ENCODE results near the gene TMED7.

The TMED7 gene

DNA sequence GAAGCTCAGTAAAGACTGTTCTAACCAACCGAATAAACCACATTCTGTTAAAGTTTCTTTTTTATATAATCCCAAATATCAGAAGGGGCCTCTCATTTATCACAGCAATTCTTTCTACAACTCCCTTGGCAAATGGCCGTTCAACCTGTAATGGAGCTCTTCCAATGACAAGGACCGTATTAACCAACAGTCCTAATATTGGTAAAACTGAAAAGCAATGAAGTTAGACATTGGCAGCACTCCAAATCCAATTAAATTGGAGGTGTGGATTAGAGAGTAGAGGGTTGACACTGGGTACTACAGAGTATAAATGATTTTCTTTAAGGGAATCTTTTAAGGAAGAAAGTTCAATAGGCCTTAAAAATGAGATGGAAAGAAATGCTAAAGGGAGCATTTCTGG is 842 bp downstream of the TMED7 start:
- no peaks in the 10 kb centered on the region for H3K9me3 ChIP-seq (ENCODE audit: control insufficient read depth, insufficient read depth, low read length)
- H3K4me3 ChIP-seq (ENCODE audit: low read depth, low read length): peak overlapping the region; percentile 89
- H3K9ac ChIP-seq (ENCODE audit: low read depth, low read length): peak overlapping the region; percentile 95
- H3K36me3 ChIP-seq (ENCODE audit: control insufficient read depth, insufficient read depth, low read length): no peaks in the 10 kb centered on the region
- H3K4me1 ChIP-seq (ENCODE audit: control insufficient read depth, insufficient read depth, low read length): peaks cover 14% of the 10 kb centered on the region
- H3K27me3 ChIP-seq (ENCODE audit: control insufficient read depth, insufficient read depth, low read length): no peaks in the 10 kb centered on the region

DNA sequence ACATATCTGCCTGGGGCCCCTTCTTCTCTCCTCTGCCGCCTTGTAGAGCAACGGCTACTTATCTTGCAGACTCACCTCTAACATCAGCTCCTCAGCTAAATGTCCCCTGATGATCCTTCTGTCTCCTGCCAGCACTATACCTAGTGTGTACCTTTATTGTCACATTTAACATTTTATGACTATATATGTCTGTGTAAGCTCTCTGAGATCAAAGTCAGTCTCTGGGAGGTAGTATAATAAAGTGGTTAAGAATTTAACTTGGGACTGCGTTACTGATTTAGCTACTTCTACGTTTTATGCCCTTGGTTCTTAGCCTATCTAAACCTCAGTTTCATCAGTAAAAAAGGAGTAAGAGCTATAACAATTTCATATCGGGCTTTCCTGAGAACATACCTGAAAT is 2.2 kb downstream of the TMED7 start:
- Histone ChIP-seq H3K27me3 (ENCODE audit: control insufficient read depth, insufficient read depth, low read length) (no peaks in the 10 kb centered on the region), H3K36me3 (ENCODE audit: control insufficient read depth, insufficient read depth, low read length) (no peaks in the 10 kb centered on the region), H3K9ac (ENCODE audit: low read depth, low read length) (no peak overlapping the region), H3K9me3 (ENCODE audit: control insufficient read depth, insufficient read depth, low read length) (no peaks in the 10 kb centered on the region), H3K4me1 (ENCODE audit: control insufficient read depth, insufficient read depth, low read length) (peaks cover 14% of the 10 kb centered on the region), H3K4me3 (ENCODE audit: low read depth, low read length) (peak overlapping the region; percentile 19)

GRCh38 chr5:115621365-115621900 is 4.4 kb downstream of the TMED7 start:
- Histone ChIP-seq H3K4me1 (ENCODE audit: control insufficient read depth, insufficient read depth, low read length) (peaks cover 14% of the 10 kb centered on the region), H3K4me3 (ENCODE audit: low read depth, low read length) (no peak overlapping the region), H3K9me3 (ENCODE audit: control insufficient read depth, insufficient read depth, low read length) (no peaks in the 10 kb centered on the region), H3K27me3 (ENCODE audit: control insufficient read depth, insufficient read depth, low read length) (no peaks in the 10 kb centered on the region), H3K9ac (ENCODE audit: low read depth, low read length) (no peak overlapping the region), H3K36me3 (ENCODE audit: control insufficient read depth, insufficient read depth, low read length) (no peaks in the 10 kb centered on the region)

DNA sequence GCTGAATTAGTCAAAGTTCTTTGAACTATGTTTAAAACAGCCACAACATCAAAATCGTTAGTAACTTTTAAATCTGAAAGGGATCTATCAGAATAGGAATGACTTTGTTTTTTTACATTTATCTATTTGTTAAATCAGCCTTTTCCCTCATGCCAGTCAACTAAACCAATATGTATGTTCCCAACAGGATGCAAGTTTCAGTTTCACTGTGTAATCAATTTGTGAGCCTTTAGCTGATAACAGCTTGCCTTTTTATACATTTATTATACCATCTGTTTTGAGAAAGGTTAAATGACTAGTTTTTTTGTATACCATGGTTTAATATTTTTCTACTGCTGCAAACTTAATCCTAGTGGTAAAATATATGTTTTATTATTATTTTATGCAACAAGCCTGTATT is 8.9 kb downstream of the TMED7 start:
- no peak overlapping the region for H3K9ac ChIP-seq (ENCODE audit: low read depth, low read length)
- no peaks in the 10 kb centered on the region for H3K4me1 ChIP-seq (ENCODE audit: control insufficient read depth, insufficient read depth, low read length)
- H3K9me3 ChIP-seq (ENCODE audit: control insufficient read depth, insufficient read depth, low read length): no peaks in the 10 kb centered on the region
- no peaks in the 10 kb centered on the region for H3K27me3 ChIP-seq (ENCODE audit: control insufficient read depth, insufficient read depth, low read length)
- no peak overlapping the region for H3K4me3 ChIP-seq (ENCODE audit: low read depth, low read length)
- no peaks in the 10 kb centered on the region for H3K36me3 ChIP-seq (ENCODE audit: control insufficient read depth, insufficient read depth, low read length)

DNA sequence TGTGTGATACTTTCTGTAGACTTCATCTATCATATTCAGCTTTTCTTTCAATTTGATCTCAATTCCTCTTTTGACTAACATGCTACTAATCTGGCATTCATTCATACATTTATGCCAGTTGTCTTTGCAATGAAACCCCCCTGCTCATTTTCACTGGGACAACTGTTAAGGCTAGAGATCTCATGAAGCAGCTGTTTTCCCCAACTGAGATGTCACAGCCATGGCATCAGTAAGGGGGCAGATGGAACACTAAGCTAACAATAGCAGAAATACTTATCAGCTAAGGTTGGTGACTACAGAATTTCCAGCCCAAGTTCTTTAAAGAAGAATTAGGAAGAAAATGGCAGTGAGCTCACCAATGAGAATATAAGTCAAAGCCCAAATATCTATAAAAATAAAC is 9.4 kb downstream of the TMED7 start:
- no peak overlapping the region for H3K9ac ChIP-seq (ENCODE audit: low read depth, low read length)
- no peaks in the 10 kb centered on the region for H3K27me3 ChIP-seq (ENCODE audit: control insufficient read depth, insufficient read depth, low read length)
- H3K36me3 ChIP-seq (ENCODE audit: control insufficient read depth, insufficient read depth, low read length): no peaks in the 10 kb centered on the region
- no peaks in the 10 kb centered on the region for H3K4me1 ChIP-seq (ENCODE audit: control insufficient read depth, insufficient read depth, low read length)
- H3K9me3 ChIP-seq (ENCODE audit: control insufficient read depth, insufficient read depth, low read length): no peaks in the 10 kb centered on the region
- no peak overlapping the region for H3K4me3 ChIP-seq (ENCODE audit: low read depth, low read length)

- no peaks in the 10 kb centered on the region for H3K36me3 ChIP-seq (ENCODE audit: control insufficient read depth, insufficient read depth, low read length)
- no peaks in the 10 kb centered on the region for H3K27me3 ChIP-seq (ENCODE audit: control insufficient read depth, insufficient read depth, low read length)
- H3K4me1 ChIP-seq (ENCODE audit: control insufficient read depth, insufficient read depth, low read length): no peaks in the 10 kb centered on the region
- no peaks in the 10 kb centered on the region for H3K9me3 ChIP-seq (ENCODE audit: control insufficient read depth, insufficient read depth, low read length)
- no peak overlapping the region for H3K4me3 ChIP-seq (ENCODE audit: low read depth, low read length)
- no peak overlapping the region for H3K9ac ChIP-seq (ENCODE audit: low read depth, low read length)
Observed at GRCh38 chr5:115611873-115612272, 14.0 kb downstream of the TMED7 start.

- no peaks in the 10 kb centered on the region for H3K27me3 ChIP-seq (ENCODE audit: control insufficient read depth, insufficient read depth, low read length)
- no peaks in the 10 kb centered on the region for H3K9me3 ChIP-seq (ENCODE audit: control insufficient read depth, insufficient read depth, low read length)
- H3K36me3 ChIP-seq (ENCODE audit: control insufficient read depth, insufficient read depth, low read length): no peaks in the 10 kb centered on the region
- no peak overlapping the region for H3K9ac ChIP-seq (ENCODE audit: low read depth, low read length)
- H3K4me3 ChIP-seq (ENCODE audit: low read depth, low read length): no peak overlapping the region
- H3K4me1 ChIP-seq (ENCODE audit: control insufficient read depth, insufficient read depth, low read length): peaks cover under 1% of the 10 kb centered on the region
Observed at GRCh38 chr5:115607935-115608334, 17.9 kb downstream of the TMED7 start.

GRCh38 chr5:115605436-115605835 is 20.4 kb downstream of the TMED7 start:
- Histone ChIP-seq H3K9me3 (ENCODE audit: control insufficient read depth, insufficient read depth, low read length) (no peaks in the 10 kb centered on the region), H3K4me1 (ENCODE audit: control insufficient read depth, insufficient read depth, low read length) (peaks cover 4% of the 10 kb centered on the region), H3K4me3 (ENCODE audit: low read depth, low read length) (no peak overlapping the region), H3K27me3 (ENCODE audit: control insufficient read depth, insufficient read depth, low read length) (no peaks in the 10 kb centered on the region), H3K36me3 (ENCODE audit: control insufficient read depth, insufficient read depth, low read length) (no peaks in the 10 kb centered on the region), H3K9ac (ENCODE audit: low read depth, low read length) (no peak overlapping the region)

- Histone ChIP-seq H3K4me1 (ENCODE audit: control insufficient read depth, insufficient read depth, low read length) (peaks cover 10% of the 10 kb centered on the region), H3K9me3 (ENCODE audit: control insufficient read depth, insufficient read depth, low read length) (no peaks in the 10 kb centered on the region), H3K27me3 (ENCODE audit: control insufficient read depth, insufficient read depth, low read length) (no peaks in the 10 kb centered on the region), H3K9ac (ENCODE audit: low read depth, low read length) (no peak overlapping the region), H3K4me3 (ENCODE audit: low read depth, low read length) (peak overlapping the region; percentile 45), H3K36me3 (ENCODE audit: control insufficient read depth, insufficient read depth, low read length) (no peaks in the 10 kb centered on the region)
Observed at GRCh38 chr5:115602591-115603125, 23.2 kb downstream of the TMED7 start.

GRCh38 chr5:115601701-115602590 is 23.9 kb downstream of the TMED7 start, which contains the start of gene TICAM2:
TSS of gene TICAM2 (minus strand) at chr5:115602479. CDS start at chr5:115581256, 21,223 bp downstream.
- Histone ChIP-seq H3K9ac (ENCODE audit: low read depth, low read length) (peak within 1 kb of the TSS; percentile 39), H3K4me3 (ENCODE audit: low read depth, low read length) (peak within 1 kb of the TSS; percentile 56)

GRCh38 chr5:115600766-115601165 is 25.1 kb downstream of the TMED7 start:
- Histone ChIP-seq H3K27me3 (ENCODE audit: control insufficient read depth, insufficient read depth, low read length) (no peaks in the 10 kb centered on the region), H3K9ac (ENCODE audit: low read depth, low read length) (no peak overlapping the region), H3K4me3 (ENCODE audit: low read depth, low read length) (no peak overlapping the region)

More at GRCh38 chr5:115601701-115602590, 23.9 kb downstream of the TMED7 start, which contains the start of gene TICAM2:
- Histone ChIP-seq H3K27me3 (ENCODE audit: control insufficient read depth, insufficient read depth, low read length) (no peaks in the 10 kb centered on the region), H3K4me1 (ENCODE audit: control insufficient read depth, insufficient read depth, low read length) (peaks cover 10% of the 10 kb centered on the region), H3K36me3 (ENCODE audit: control insufficient read depth, insufficient read depth, low read length) (no peaks in the 10 kb centered on the region), H3K9me3 (ENCODE audit: control insufficient read depth, insufficient read depth, low read length) (no peaks in the 10 kb centered on the region)

GRCh38 chr5:115599924-115600323 is 25.9 kb downstream of the TMED7 start:
- Histone ChIP-seq H3K36me3 (ENCODE audit: control insufficient read depth, insufficient read depth, low read length) (no peaks in the 10 kb centered on the region), H3K27me3 (ENCODE audit: control insufficient read depth, insufficient read depth, low read length) (no peaks in the 10 kb centered on the region), H3K4me1 (ENCODE audit: control insufficient read depth, insufficient read depth, low read length) (peaks cover 10% of the 10 kb centered on the region), H3K4me3 (ENCODE audit: low read depth, low read length) (no peak overlapping the region), H3K9me3 (ENCODE audit: control insufficient read depth, insufficient read depth, low read length) (no peaks in the 10 kb centered on the region), H3K9ac (ENCODE audit: low read depth, low read length) (no peak overlapping the region)

More at GRCh38 chr5:115600766-115601165, 25.1 kb downstream of the TMED7 start:
- Histone ChIP-seq H3K9me3 (ENCODE audit: control insufficient read depth, insufficient read depth, low read length) (no peaks in the 10 kb centered on the region), H3K4me1 (ENCODE audit: control insufficient read depth, insufficient read depth, low read length) (peaks cover 10% of the 10 kb centered on the region), H3K36me3 (ENCODE audit: control insufficient read depth, insufficient read depth, low read length) (no peaks in the 10 kb centered on the region)
